ENCODE data around the gene SEPTIN5. TPM values are rescaled to one million over a fixed set of nuclear protein-coding genes. Genes with fewer than 3 reads are reported as not detected.
"Not testable (repeated sequence)": the region's sequence is repeated elsewhere in the genome, so short reads cannot be mapped to it uniquely, and the experiment has no call there.

SEPTIN5 gene
- total RNA-seq, 1 donor from 2014 or later = 32.0 TPM

GRCh38 chr22:19673660-19674059 is 40.6 kb upstream of the SEPTIN5 start:
- Mint-ChIP-seq H3K27me3 (peaks cover 18% of the 10 kb centered on the region), H3K4me3 (ENCODE audit: low read depth) (no peak overlapping the region), H3K9me3 (ENCODE audit: low read depth) (peaks cover 5% of the 10 kb centered on the region), H3K4me1 (ENCODE audit: low read depth) (no peaks in the 10 kb centered on the region), H3K36me3 (ENCODE audit: insufficient read depth) (no peaks in the 10 kb centered on the region), H3K27ac (no peak overlapping the region)
- DNase-seq (ENCODE audit: low spot score, unreplicated experiment) = no peak
- no peak for TF ChIP-seq CTCF (IDR thresholded peaks at IDR 0.05; ENCODE audit: unreplicated experiment)

GRCh38 chr22:19674129-19674928 is 40.0 kb upstream of the SEPTIN5 start:
- H3K36me3 Mint-ChIP-seq (ENCODE audit: insufficient read depth) = no peaks in the 10 kb centered on the region
- H3K4me3 Mint-ChIP-seq (ENCODE audit: low read depth) = no peak overlapping the region
- peaks cover 5% of the 10 kb centered on the region for H3K9me3 Mint-ChIP-seq (ENCODE audit: low read depth)
- H3K4me1 Mint-ChIP-seq (ENCODE audit: low read depth) = no peaks in the 10 kb centered on the region
- no peak overlapping the region for H3K27ac Mint-ChIP-seq
- peaks cover 15% of the 10 kb centered on the region for H3K27me3 Mint-ChIP-seq
- no peak for DNase-seq (ENCODE audit: low spot score, unreplicated experiment)
- TF ChIP-seq CTCF (IDR thresholded peaks at IDR 0.05; ENCODE audit: unreplicated experiment) = no peak

GRCh38 chr22:19674929-19675253 is 39.4 kb upstream of the SEPTIN5 start:
- no peak overlapping the region for H3K4me3 Mint-ChIP-seq (ENCODE audit: low read depth)
- H3K9me3 Mint-ChIP-seq (ENCODE audit: low read depth) = peaks cover 5% of the 10 kb centered on the region
- H3K4me1 Mint-ChIP-seq (ENCODE audit: low read depth) = no peaks in the 10 kb centered on the region
- TF ChIP-seq CTCF (IDR thresholded peaks at IDR 0.05; ENCODE audit: unreplicated experiment) = no peak
- no peaks in the 10 kb centered on the region for H3K36me3 Mint-ChIP-seq (ENCODE audit: insufficient read depth)
- H3K27me3 Mint-ChIP-seq = peaks cover 15% of the 10 kb centered on the region
- DNase-seq (ENCODE audit: low spot score, unreplicated experiment) = no peak
- no peak overlapping the region for H3K27ac Mint-ChIP-seq

- Mint-ChIP-seq H3K27me3 (peaks cover 15% of the 10 kb centered on the region), H3K4me1 (ENCODE audit: low read depth) (no peaks in the 10 kb centered on the region), H3K4me3 (ENCODE audit: low read depth) (no peak overlapping the region), H3K36me3 (ENCODE audit: insufficient read depth) (no peaks in the 10 kb centered on the region), H3K9me3 (ENCODE audit: low read depth) (peaks cover 5% of the 10 kb centered on the region), H3K27ac (no peak overlapping the region)
- DNase-seq (ENCODE audit: low spot score, unreplicated experiment) = no peak
- no peak for TF ChIP-seq CTCF (IDR thresholded peaks at IDR 0.05; ENCODE audit: unreplicated experiment)
Observed at GRCh38 chr22:19675428-19675827, 38.9 kb upstream of the SEPTIN5 start.

GRCh38 chr22:19676437-19676836 is 37.9 kb upstream of the SEPTIN5 start:
- H3K36me3 Mint-ChIP-seq (ENCODE audit: insufficient read depth); H3K9me3 Mint-ChIP-seq (ENCODE audit: low read depth); DNase-seq (ENCODE audit: low spot score, unreplicated experiment); H3K4me3 Mint-ChIP-seq (ENCODE audit: low read depth); H3K4me1 Mint-ChIP-seq (ENCODE audit: low read depth); H3K27ac Mint-ChIP-seq: not testable (repeated sequence)
- H3K27me3 Mint-ChIP-seq = peaks cover 18% of the 10 kb centered on the region

GRCh38 chr22:19678949-19679521 is 35.3 kb upstream of the SEPTIN5 start:
- TF ChIP-seq CTCF (IDR thresholded peaks at IDR 0.05; ENCODE audit: unreplicated experiment) = no peak
- Mint-ChIP-seq H3K9me3 (ENCODE audit: low read depth) (peaks cover 1% of the 10 kb centered on the region), H3K27ac (no peak overlapping the region), H3K4me1 (ENCODE audit: low read depth) (no peaks in the 10 kb centered on the region), H3K36me3 (ENCODE audit: insufficient read depth) (no peaks in the 10 kb centered on the region), H3K4me3 (ENCODE audit: low read depth) (no peak overlapping the region), H3K27me3 (peaks cover 33% of the 10 kb centered on the region)
- DNase-seq (ENCODE audit: low spot score, unreplicated experiment) = no peak

All from progenitor cell of endocrine pancreas (in vitro differentiated cells).